ENCODE data around the gene MAFB. TPM values are rescaled to one million over a fixed set of nuclear protein-coding genes. Genes with fewer than 3 reads are reported as not detected.

MAFB gene
- total RNA-seq, 1 donor from 2014 or later: 31.9 TPM

- Mint-ChIP-seq H3K27ac (ENCODE audit: unreplicated experiment) (no peak overlapping the region), H3K9me3 (ENCODE audit: unreplicated experiment) (no peaks in the 10 kb centered on the region), H3K4me3 (ENCODE audit: unreplicated experiment) (no peak overlapping the region), H3K4me1 (ENCODE audit: unreplicated experiment) (peaks cover 20% of the 10 kb centered on the region), H3K36me3 (ENCODE audit: unreplicated experiment) (no peaks in the 10 kb centered on the region), H3K27me3 (ENCODE audit: unreplicated experiment) (peaks cover 12% of the 10 kb centered on the region)
- no peak for TF ChIP-seq CTCF (IDR thresholded peaks at IDR 0.05)
- DNase-seq (ENCODE audit: extremely low spot score, unreplicated experiment): no peak
These were observed 30.5 kb downstream of the MAFB start for GRCh38 chr20:40658509-40658908.

- no peak overlapping the region for H3K27ac Mint-ChIP-seq (ENCODE audit: unreplicated experiment)
- H3K27me3 Mint-ChIP-seq (ENCODE audit: unreplicated experiment): peaks cover 9% of the 10 kb centered on the region
- TF ChIP-seq CTCF (IDR thresholded peaks at IDR 0.05): no peak
- no peak overlapping the region for H3K4me3 Mint-ChIP-seq (ENCODE audit: unreplicated experiment)
- H3K4me1 Mint-ChIP-seq (ENCODE audit: unreplicated experiment): peaks cover 26% of the 10 kb centered on the region
- no peaks in the 10 kb centered on the region for H3K36me3 Mint-ChIP-seq (ENCODE audit: unreplicated experiment)
- no peak for DNase-seq (ENCODE audit: extremely low spot score, unreplicated experiment)
- H3K9me3 Mint-ChIP-seq (ENCODE audit: unreplicated experiment): no peaks in the 10 kb centered on the region
These were observed 31.5 kb downstream of the MAFB start for GRCh38 chr20:40657526-40657925.

GRCh38 chr20:40655451-40655850 is 33.6 kb downstream of the MAFB start:
- Mint-ChIP-seq H3K4me1 (ENCODE audit: unreplicated experiment) (peaks cover 47% of the 10 kb centered on the region), H3K27ac (ENCODE audit: unreplicated experiment) (peak overlapping the region; percentile 15), H3K9me3 (ENCODE audit: unreplicated experiment) (no peaks in the 10 kb centered on the region), H3K27me3 (ENCODE audit: unreplicated experiment) (peaks cover 4% of the 10 kb centered on the region), H3K36me3 (ENCODE audit: unreplicated experiment) (no peaks in the 10 kb centered on the region), H3K4me3 (ENCODE audit: unreplicated experiment) (no peak overlapping the region)
- no peak for DNase-seq (ENCODE audit: extremely low spot score, unreplicated experiment)
- TF ChIP-seq CTCF (IDR thresholded peaks at IDR 0.05): no peak

- DNase-seq (ENCODE audit: extremely low spot score, unreplicated experiment): no peak
- no peaks in the 10 kb centered on the region for H3K36me3 Mint-ChIP-seq (ENCODE audit: unreplicated experiment)
- no peaks in the 10 kb centered on the region for H3K9me3 Mint-ChIP-seq (ENCODE audit: unreplicated experiment)
- H3K27ac Mint-ChIP-seq (ENCODE audit: unreplicated experiment): peak overlapping the region; percentile 79
- no peak overlapping the region for H3K4me3 Mint-ChIP-seq (ENCODE audit: unreplicated experiment)
- peaks cover 53% of the 10 kb centered on the region for H3K4me1 Mint-ChIP-seq (ENCODE audit: unreplicated experiment)
- H3K27me3 Mint-ChIP-seq (ENCODE audit: unreplicated experiment): peaks cover 3% of the 10 kb centered on the region
- TF ChIP-seq CTCF (IDR thresholded peaks at IDR 0.05): no peak
These were observed 34.2 kb downstream of the MAFB start for GRCh38 chr20:40654876-40655275.

GRCh38 chr20:40652441-40652987 is 36.5 kb downstream of the MAFB start:
- H3K4me3 Mint-ChIP-seq (ENCODE audit: unreplicated experiment): no peak overlapping the region
- no peak for DNase-seq (ENCODE audit: extremely low spot score, unreplicated experiment)
- no peaks in the 10 kb centered on the region for H3K9me3 Mint-ChIP-seq (ENCODE audit: unreplicated experiment)
- H3K27me3 Mint-ChIP-seq (ENCODE audit: unreplicated experiment): no peaks in the 10 kb centered on the region
- peaks cover 71% of the 10 kb centered on the region for H3K4me1 Mint-ChIP-seq (ENCODE audit: unreplicated experiment)
- no peaks in the 10 kb centered on the region for H3K36me3 Mint-ChIP-seq (ENCODE audit: unreplicated experiment)
- TF ChIP-seq CTCF (IDR thresholded peaks at IDR 0.05): no peak
- H3K27ac Mint-ChIP-seq (ENCODE audit: unreplicated experiment): peak overlapping the region; percentile 13

Data from osteocyte (in vitro differentiated cells).